Natural killer cell (primary cell): ENCODE measurements around the gene ANK3. TPM values are rescaled to one million over a fixed set of nuclear protein-coding genes. Genes with fewer than 3 reads are reported as not detected.

Experiments used
- ATAC-seq, 3 donors: fragments of 150-1000 bp in 2 of 3; fragments of 200-7000 bp in 1 of 3; cut with Tn5 transposase; 1 replicate in 1 of 3; 2 replicates in 2 of 3; pipeline ENCODE4 v1.10.0; 2021; ENCODE audit warnings: mild to moderate bottlenecking in 2 of 3, moderate library complexity in 2 of 3
- DNase-seq, 2 donors: peaks; one replicate each; pipeline versions ENCODE4 v3.0.0 to v3.0.0-alpha.2; 2013 to 2021; ENCODE audit warnings: mixed read lengths in 1 of 2
- H3K27ac ChIP-seq: one replicate; pipeline ENCODE4 v1.5.1; 2013; ENCODE audit warnings: mild to moderate bottlenecking, low read length
- H3K27me3 ChIP-seq: one replicate; pipeline ENCODE4 v1.6.1; 2013; ENCODE audit warnings: low read length; ENCODE audit not compliant: control insufficient read depth, insufficient read depth
- H3K36me3 ChIP-seq: one replicate; pipeline ENCODE4 v1.6.1; 2013; ENCODE audit warnings: low read length; ENCODE audit not compliant: control insufficient read depth, insufficient read depth
- H3K4me1 ChIP-seq: one replicate; pipeline ENCODE4 v1.6.1; 2013; ENCODE audit warnings: low read length; ENCODE audit not compliant: control insufficient read depth, insufficient read depth
- H3K4me3 ChIP-seq: one replicate; pipeline ENCODE4 v1.5.1; 2013; ENCODE audit warnings: low read length
- H3K9me3 ChIP-seq: one replicate; pipeline ENCODE4 v1.6.1; 2013; ENCODE audit warnings: low read length; ENCODE audit not compliant: control insufficient read depth, insufficient read depth
- H3K27ac Mint-ChIP-seq, 2 donors: one replicate each; pipeline ENCODE4 v1.8.0; 2022; ENCODE audit warnings: mild to moderate bottlenecking in 2 of 2, mixed read lengths in 2 of 2, moderate library complexity in 1 of 2
- H3K27me3 Mint-ChIP-seq, 2 donors: one replicate each; pipeline ENCODE4 v1.8.0; 2022; ENCODE audit warnings: low read depth in 2 of 2, mixed read lengths in 2 of 2
- H3K36me3 Mint-ChIP-seq: one replicate; pipeline ENCODE4 v1.8.0; 2022; ENCODE audit warnings: mixed read lengths
- H3K4me1 Mint-ChIP-seq, 2 donors: one replicate each; pipeline ENCODE4 v1.8.0; 2022; ENCODE audit warnings: mixed read lengths in 2 of 2
- H3K4me3 Mint-ChIP-seq: one replicate; pipeline ENCODE4 v1.8.0; 2022; ENCODE audit warnings: mild to moderate bottlenecking, moderate library complexity, mixed read lengths
- H3K9me3 Mint-ChIP-seq, 2 donors: one replicate each; pipeline ENCODE4 v1.8.0; 2022; ENCODE audit warnings: mixed read lengths in 2 of 2
- WGBS: methylation state at CpG from one replicate; pipeline ENCODE4 v1.1.7; 2013; ENCODE audit warnings: missing lambda C conversion rate; ENCODE audit not compliant: insufficient coverage; 5-methylcytosine and 5-hydroxymethylcytosine counted together
- intact Hi-C: fragments of 100-400 bp; cut with micrococcal nuclease; formaldehyde crosslinking; loops from one replicate; pipeline ENCODE4 v1.14.2; 2022
- total RNA-seq, 4 donors: library from RNA; stranded (reverse); fragments of 120-200 nt in 1 of 4; gene quantifications; one replicate each; pipeline versions ENCODE4 v1.2.3 to v1.2.4, GENCODE V29; 2013 to 2022
- TF ChIP-seq, protein P1 (sequence below): fragments of 200-600 bp; IDR thresholded peaks from one replicate; pipeline ENCODE4 v1.8.0; 2022; ENCODE audit warnings: antibody characterized with exemption

ANK3 gene
- total RNA-seq, 3 donors from 2014 or later (not counting 1 experiment from before 2014, with no cell fraction given), result 4.4 to 12.9 (median 11.4) TPM

DNA sequence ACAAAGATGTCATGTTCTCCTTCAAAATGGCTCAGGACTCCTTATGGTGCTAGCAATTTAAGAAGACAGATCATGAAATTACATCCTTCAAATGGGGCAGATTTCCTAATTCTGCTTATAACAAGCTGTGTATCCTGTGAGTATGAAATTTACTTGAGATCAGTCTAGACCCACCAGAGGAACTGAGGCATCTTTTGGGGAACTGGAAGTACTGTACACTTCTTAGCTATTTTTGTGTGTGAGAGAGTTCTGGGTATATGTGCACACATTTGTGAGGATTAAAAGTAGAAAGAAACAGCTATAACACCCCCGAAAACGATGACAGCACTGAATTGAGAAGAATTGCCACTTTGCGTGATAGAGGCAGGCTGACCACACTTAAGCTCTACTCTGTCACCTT is 296.4 kb downstream of the ANK3 start:
- Mint-ChIP-seq H3K27me3 (no peaks in the 10 kb centered on the region), H3K4me3 (no peak overlapping the region), H3K4me1 (no peaks in the 10 kb centered on the region), H3K9me3 (no peaks in the 10 kb centered on the region), H3K36me3 (no peaks in the 10 kb centered on the region), H3K27ac (no peak overlapping the region)
- Histone ChIP-seq H3K36me3 (no peaks in the 10 kb centered on the region), H3K4me3 (no peak overlapping the region), H3K27me3 (no peaks in the 10 kb centered on the region), H3K9me3 (no peaks in the 10 kb centered on the region), H3K27ac (no peak overlapping the region), H3K4me1 (no peaks in the 10 kb centered on the region)
- DNase-seq (no peak), ATAC-seq (no peak)
- intact Hi-C loops, result no loop called here
- WGBS, result 73% methylated on average over 3 of the region's 3 CpGs
- TF ChIP-seq, protein P1, sequence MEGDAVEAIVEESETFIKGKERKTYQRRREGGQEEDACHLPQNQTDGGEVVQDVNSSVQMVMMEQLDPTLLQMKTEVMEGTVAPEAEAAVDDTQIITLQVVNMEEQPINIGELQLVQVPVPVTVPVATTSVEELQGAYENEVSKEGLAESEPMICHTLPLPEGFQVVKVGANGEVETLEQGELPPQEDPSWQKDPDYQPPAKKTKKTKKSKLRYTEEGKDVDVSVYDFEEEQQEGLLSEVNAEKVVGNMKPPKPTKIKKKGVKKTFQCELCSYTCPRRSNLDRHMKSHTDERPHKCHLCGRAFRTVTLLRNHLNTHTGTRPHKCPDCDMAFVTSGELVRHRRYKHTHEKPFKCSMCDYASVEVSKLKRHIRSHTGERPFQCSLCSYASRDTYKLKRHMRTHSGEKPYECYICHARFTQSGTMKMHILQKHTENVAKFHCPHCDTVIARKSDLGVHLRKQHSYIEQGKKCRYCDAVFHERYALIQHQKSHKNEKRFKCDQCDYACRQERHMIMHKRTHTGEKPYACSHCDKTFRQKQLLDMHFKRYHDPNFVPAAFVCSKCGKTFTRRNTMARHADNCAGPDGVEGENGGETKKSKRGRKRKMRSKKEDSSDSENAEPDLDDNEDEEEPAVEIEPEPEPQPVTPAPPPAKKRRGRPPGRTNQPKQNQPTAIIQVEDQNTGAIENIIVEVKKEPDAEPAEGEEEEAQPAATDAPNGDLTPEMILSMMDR, result no peak

DNA sequence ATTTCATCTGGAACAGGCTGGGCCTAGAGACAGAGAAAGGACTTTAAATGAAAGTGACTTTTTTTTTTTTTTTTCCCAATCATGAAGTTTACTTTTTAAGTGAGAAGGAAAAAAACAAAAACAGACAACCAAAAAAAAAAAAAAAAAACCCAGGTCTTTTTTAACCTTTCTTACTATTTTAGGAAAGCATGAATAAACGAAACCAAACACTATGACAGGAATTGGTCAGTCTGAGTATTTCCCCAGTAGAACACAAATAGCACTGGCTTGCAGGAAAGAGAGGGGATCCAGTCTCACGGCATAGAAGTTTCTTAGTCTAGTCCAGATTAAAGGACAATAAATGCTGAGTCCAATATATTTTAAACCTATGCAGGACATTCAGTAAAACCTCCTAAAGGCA is 302.8 kb downstream of the ANK3 start:
- no peak overlapping the region for H3K4me3 ChIP-seq
- H3K36me3 ChIP-seq, result no peaks in the 10 kb centered on the region
- Mint-ChIP-seq H3K4me1 (no peaks in the 10 kb centered on the region), H3K9me3 (no peaks in the 10 kb centered on the region), H3K36me3 (no peaks in the 10 kb centered on the region), H3K4me3 (no peak overlapping the region), H3K27ac (no peak overlapping the region), H3K27me3 (no peaks in the 10 kb centered on the region)
- H3K27ac ChIP-seq, result no peak overlapping the region
- 65% methylated on average over 2 of the region's 2 CpGs for WGBS
- H3K4me1 ChIP-seq, result no peaks in the 10 kb centered on the region
- intact Hi-C loops, result no loop called here
- TF ChIP-seq, protein P1, result no peak
- no peak for ATAC-seq
- H3K27me3 ChIP-seq, result no peaks in the 10 kb centered on the region
- no peaks in the 10 kb centered on the region for H3K9me3 ChIP-seq
- no peak for DNase-seq

DNA sequence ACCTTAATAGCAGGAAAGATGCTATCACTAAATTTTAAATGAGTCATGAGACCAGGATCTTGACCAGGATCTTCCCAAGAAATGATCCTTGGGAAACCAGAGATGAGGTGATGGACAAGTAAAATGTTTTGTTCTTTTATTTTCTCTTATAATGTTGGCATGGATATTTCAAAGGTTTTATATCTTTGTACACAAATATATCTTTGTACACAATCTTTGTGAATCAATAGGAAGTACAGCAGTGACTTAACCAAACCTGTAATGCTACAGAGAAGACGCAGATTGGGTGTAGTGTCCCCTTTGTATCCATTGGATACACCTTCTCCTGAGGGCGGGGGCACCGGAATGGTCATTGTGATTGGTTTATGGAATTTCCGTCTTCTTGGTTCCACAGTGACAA is 303.3 kb downstream of the ANK3 start:
- no peak for DNase-seq
- TF ChIP-seq, protein P1, result no peak

DNA sequence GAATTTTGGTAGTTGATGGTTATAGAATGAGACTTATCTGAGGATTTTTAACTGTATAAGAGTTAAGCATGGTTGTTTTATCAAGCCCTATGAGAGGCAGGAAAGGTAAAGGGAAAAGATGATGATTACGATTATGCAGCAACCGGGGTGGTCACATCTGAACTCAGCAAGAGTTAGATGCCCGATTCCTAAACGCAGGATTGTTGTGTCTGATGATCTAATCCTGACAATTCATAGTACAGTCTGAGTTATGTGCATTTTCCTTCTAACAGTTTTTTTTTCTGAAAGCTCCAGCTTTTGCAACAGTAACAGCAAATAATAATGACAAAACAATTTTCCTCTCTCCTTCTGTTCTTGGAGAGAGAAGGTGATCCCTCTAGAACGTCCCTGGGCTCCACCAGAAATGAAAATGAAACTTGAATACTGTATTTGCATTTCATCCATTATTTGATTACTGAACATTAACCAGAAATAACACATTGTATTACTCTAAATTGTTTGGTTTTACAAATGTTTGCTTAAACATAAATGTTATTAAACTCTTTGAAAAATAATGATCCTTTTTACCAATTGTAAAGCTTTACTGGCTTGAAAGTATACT is 306.8 kb downstream of the ANK3 start:
- no peaks in the 10 kb centered on the region for H3K9me3 Mint-ChIP-seq
- ATAC-seq (no peak), DNase-seq (no peak)
- TF ChIP-seq, protein P1, result no peak
- H3K27ac Mint-ChIP-seq, result no peak overlapping the region
- intact Hi-C loops, result no loop called here
- no peaks in the 10 kb centered on the region for H3K36me3 Mint-ChIP-seq
- H3K27ac ChIP-seq, result no peak overlapping the region
- WGBS, result 59% methylated on average over 4 of the region's 5 CpGs
- no peak overlapping the region for H3K4me3 Mint-ChIP-seq
- no peaks in the 10 kb centered on the region for H3K9me3 ChIP-seq
- no peaks in the 10 kb centered on the region for H3K4me1 Mint-ChIP-seq
- no peaks in the 10 kb centered on the region for H3K27me3 Mint-ChIP-seq
- no peaks in the 10 kb centered on the region for H3K27me3 ChIP-seq
- no peaks in the 10 kb centered on the region for H3K4me1 ChIP-seq
- H3K4me3 ChIP-seq, result no peak overlapping the region
- H3K36me3 ChIP-seq, result no peaks in the 10 kb centered on the region

More for the DNA sequence above, 303.3 kb downstream of the ANK3 start:
- Histone ChIP-seq H3K9me3 (no peaks in the 10 kb centered on the region), H3K4me1 (no peaks in the 10 kb centered on the region), H3K27ac (no peak overlapping the region), H3K36me3 (no peaks in the 10 kb centered on the region), H3K27me3 (no peaks in the 10 kb centered on the region), H3K4me3 (no peak overlapping the region)
- Mint-ChIP-seq H3K27ac (no peak overlapping the region), H3K4me3 (no peak overlapping the region), H3K27me3 (no peaks in the 10 kb centered on the region), H3K9me3 (no peaks in the 10 kb centered on the region), H3K4me1 (no peaks in the 10 kb centered on the region), H3K36me3 (no peaks in the 10 kb centered on the region)
- WGBS, result 92% methylated on average over 4 of the region's 4 CpGs
- intact Hi-C loops, result no loop called here
- ATAC-seq, result no peak
